GM20000 (cell line): ENCODE measurements around the gene RBP3.

Experiments
- DNase-seq: peaks from one replicate; pipeline ENCODE4 v3.0.0; 2012; ENCODE audit warnings: low spot score
- TF ChIP-seq, protein P1 (sequence below): IDR thresholded peaks from 2 replicates; pipeline ENCODE4 v1.5.1; 2012; ENCODE audit warnings: mild to moderate bottlenecking, control low read depth; ENCODE audit errors: extremely low read depth, missing control alignments

RBP3 gene

DNA sequence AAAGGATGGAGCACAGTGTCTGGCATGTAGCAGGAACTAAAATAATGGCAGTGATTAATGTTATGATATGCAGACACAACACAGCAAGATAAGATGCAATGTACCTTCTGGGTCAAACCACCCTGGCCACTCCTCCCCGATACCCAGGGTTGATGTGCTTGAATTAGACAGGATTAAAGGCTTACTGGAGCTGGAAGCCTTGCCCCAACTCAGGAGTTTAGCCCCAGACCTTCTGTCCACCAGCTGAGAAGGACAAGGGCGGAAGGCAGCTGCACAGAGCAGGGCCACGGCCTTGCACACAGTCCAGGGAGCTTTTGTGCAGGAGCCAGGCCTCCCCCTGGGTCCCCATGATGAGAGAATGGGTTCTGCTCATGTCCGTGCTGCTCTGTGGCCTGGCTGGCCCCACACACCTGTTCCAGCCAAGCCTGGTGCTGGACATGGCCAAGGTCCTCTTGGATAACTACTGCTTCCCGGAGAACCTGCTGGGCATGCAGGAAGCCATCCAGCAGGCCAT is at the start of gene RBP3:
RBP3 (plus strand) TSS at position 226 of the 514 bp plus-strand sequence; CDS start at position 348, 122 bp downstream.
- DNase-seq, result no peak

GRCh38 chr10:47298715-47299114 is 49.4 kb upstream of the RBP3 start:
- no peak for DNase-seq

More for the DNA sequence above, at the start of gene RBP3:
- TF ChIP-seq, protein P1, sequence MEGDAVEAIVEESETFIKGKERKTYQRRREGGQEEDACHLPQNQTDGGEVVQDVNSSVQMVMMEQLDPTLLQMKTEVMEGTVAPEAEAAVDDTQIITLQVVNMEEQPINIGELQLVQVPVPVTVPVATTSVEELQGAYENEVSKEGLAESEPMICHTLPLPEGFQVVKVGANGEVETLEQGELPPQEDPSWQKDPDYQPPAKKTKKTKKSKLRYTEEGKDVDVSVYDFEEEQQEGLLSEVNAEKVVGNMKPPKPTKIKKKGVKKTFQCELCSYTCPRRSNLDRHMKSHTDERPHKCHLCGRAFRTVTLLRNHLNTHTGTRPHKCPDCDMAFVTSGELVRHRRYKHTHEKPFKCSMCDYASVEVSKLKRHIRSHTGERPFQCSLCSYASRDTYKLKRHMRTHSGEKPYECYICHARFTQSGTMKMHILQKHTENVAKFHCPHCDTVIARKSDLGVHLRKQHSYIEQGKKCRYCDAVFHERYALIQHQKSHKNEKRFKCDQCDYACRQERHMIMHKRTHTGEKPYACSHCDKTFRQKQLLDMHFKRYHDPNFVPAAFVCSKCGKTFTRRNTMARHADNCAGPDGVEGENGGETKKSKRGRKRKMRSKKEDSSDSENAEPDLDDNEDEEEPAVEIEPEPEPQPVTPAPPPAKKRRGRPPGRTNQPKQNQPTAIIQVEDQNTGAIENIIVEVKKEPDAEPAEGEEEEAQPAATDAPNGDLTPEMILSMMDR, result no peak

GRCh38 chr10:47299611-47300428 is 48.3 kb upstream of the RBP3 start, which contains the start of gene GDF10:
Gene GDF10, plus strand, starts transcription at chr10:47300197. Its CDS starts 455 bp downstream, at chr10:47300652.
- no peak for DNase-seq
- TF ChIP-seq, protein P1, result no peak

More at GRCh38 chr10:47298715-47299114, 49.4 kb upstream of the RBP3 start:
- TF ChIP-seq, protein P1, result no peak

DNA sequence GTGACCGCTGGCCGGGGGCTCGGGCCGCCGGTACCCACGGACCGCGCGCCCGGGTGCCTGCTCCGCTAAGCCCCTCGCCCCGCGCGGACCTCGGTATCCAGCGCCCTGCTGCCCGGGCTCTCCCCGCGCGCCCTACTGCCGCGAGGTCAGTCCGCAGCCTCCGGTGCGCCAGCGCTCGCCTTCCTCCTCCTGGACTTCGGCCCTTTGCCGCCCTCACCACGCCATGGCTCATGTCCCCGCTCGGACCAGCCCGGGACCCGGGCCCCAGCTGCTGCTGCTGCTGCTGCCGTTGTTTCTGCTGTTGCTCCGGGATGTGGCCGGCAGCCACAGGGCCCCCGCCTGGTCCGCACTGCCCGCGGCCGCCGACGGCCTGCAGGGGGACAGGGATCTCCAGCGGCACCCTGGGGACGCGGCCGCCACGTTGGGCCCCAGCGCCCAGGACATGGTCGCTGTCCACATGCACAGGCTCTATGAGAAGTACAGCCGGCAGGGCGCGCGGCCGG is 47.7 kb upstream of the RBP3 start:
- DNase-seq, result no peak
- TF ChIP-seq, protein P1, result no peak

- no peak for DNase-seq
- TF ChIP-seq, protein P1, result no peak
Observed at GRCh38 chr10:47301833-47302232, 46.3 kb upstream of the RBP3 start.

DNA sequence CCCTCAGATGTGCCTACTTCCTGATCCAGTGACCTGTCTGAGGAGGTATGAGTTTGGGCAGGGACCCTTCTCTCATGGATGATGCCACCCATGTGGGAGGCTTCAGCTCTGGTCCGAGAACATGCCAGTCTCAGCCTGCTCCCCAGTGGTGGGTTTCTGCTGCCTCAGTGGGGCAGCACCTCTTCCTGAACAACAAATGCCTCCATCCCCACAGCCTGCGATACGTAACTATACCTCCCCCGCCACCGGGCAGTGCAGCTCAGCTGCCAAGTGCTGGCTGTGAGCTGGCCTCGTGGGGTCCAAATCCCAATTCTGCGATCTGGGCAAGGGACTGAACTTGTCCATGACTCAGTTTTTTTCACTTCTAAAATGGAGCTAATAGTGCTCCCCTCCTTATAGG is 45.1 kb upstream of the RBP3 start:
- TF ChIP-seq, protein P1, result no peak
- no peak for DNase-seq

- TF ChIP-seq, protein P1, result no peak
- DNase-seq, result no peak
Observed at GRCh38 chr10:47303866-47304265, 44.3 kb upstream of the RBP3 start.
